HG03342 (cell line): ENCODE data around the gene PDILT.

ENCODE experiments used
- ATAC-seq: cut with Tn5 transposase; IDR thresholded peaks from one replicate; pipeline ENCODE4 v1.9.1; 2021; ENCODE audit warnings: mild to moderate bottlenecking, moderate library complexity; ENCODE audit not compliant: unreplicated experiment

Gene PDILT

GRCh38 chr16:20364051-20364450 is 40.5 kb downstream of the PDILT start:
- ATAC-seq = no peak

- ATAC-seq = no peak
Measured at GRCh38 chr16:20363191-20363590, 41.3 kb downstream of the PDILT start.

GRCh38 chr16:20359997-20360396 is 44.5 kb downstream of the PDILT start:
- no peak for ATAC-seq

- no peak for ATAC-seq
Measured at GRCh38 chr16:20355114-20355782, 49.3 kb downstream of the PDILT start.

- no peak for ATAC-seq
Measured at GRCh38 chr16:20353379-20353778, 51.2 kb downstream of the PDILT start.

GRCh38 chr16:20352615-20353014 is 51.9 kb downstream of the PDILT start, which contains the start of gene UMOD:
Gene UMOD, minus strand, starts transcription at chr16:20352715. Its CDS starts 1,978 bp downstream, at chr16:20350737.
- no peak for ATAC-seq

- no peak for ATAC-seq
Measured at GRCh38 chr16:20349615-20350014, 54.9 kb downstream of the PDILT start.

- ATAC-seq = no peak
Measured at GRCh38 chr16:20348365-20349185, 56.0 kb downstream of the PDILT start.

- no peak for ATAC-seq
Measured at GRCh38 chr16:20347666-20348364, 56.7 kb downstream of the PDILT start.

- no peak for ATAC-seq
Measured at GRCh38 chr16:20344611-20345010, 59.9 kb downstream of the PDILT start.

GRCh38 chr16:20339744-20340143 is 64.8 kb downstream of the PDILT start:
- no peak for ATAC-seq

- ATAC-seq = no peak
Measured at GRCh38 chr16:20336955-20337354, 67.6 kb downstream of the PDILT start.

- ATAC-seq = no peak
Measured at GRCh38 chr16:20334396-20334795, 70.1 kb downstream of the PDILT start.

GRCh38 chr16:20333120-20333519 is 71.4 kb downstream of the PDILT start:
- ATAC-seq = no peak

- ATAC-seq = no peak
Measured at GRCh38 chr16:20332411-20332810, 72.1 kb downstream of the PDILT start.

- no peak for ATAC-seq
Measured at GRCh38 chr16:20331635-20332034, 72.9 kb downstream of the PDILT start.

GRCh38 chr16:20329392-20330138 is 75.0 kb downstream of the PDILT start:
- ATAC-seq = no peak

GRCh38 chr16:20327444-20328041 is 77.0 kb downstream of the PDILT start, which contains the start of gene GP2:
Gene GP2, minus strand, starts transcription at chr16:20327513. Its CDS starts 1,082 bp downstream, at chr16:20326431.
- ATAC-seq = no peak

- no peak for ATAC-seq
Measured at GRCh38 chr16:20326321-20326720, 78.2 kb downstream of the PDILT start.

- ATAC-seq = no peak
Measured at GRCh38 chr16:20325005-20325404, 79.5 kb downstream of the PDILT start.
